H9 (cell line): ENCODE measurements around the gene ARHGAP26. TPM values are rescaled to one million over a fixed set of nuclear protein-coding genes. Genes with fewer than 3 reads are reported as not detected.

Experiments used
- DNase-seq: peaks from one replicate; pipeline ENCODE4 v3.0.0-alpha.2; 2017
- H2AFZ ChIP-seq: one replicate; pipeline ENCODE4 v1.6.1; 2013; ENCODE audit warnings: mild to moderate bottlenecking, low read length, control low read depth, moderate library complexity
- H2AK5ac ChIP-seq: 2 replicates; pipeline ENCODE4 v1.6.1; 2013; ENCODE audit warnings: low read length, control low read depth, mixed read lengths; ENCODE audit not compliant: insufficient read length
- H2BK120ac ChIP-seq: one replicate; pipeline ENCODE4 v1.6.1; 2013; ENCODE audit warnings: low read depth, mild to moderate bottlenecking, low read length, control low read depth, inconsistent platforms; ENCODE audit not compliant: poor library complexity, severe bottlenecking
- H2BK12ac ChIP-seq: 2 replicates; pipeline ENCODE4 v1.6.1; 2013; ENCODE audit warnings: low read length, control low read depth, mixed read lengths, low read depth; ENCODE audit not compliant: insufficient read length
- H2BK15ac ChIP-seq: 2 replicates; pipeline ENCODE4 v1.6.1; 2013; ENCODE audit warnings: low read depth, low read length, control low read depth
- H2BK20ac ChIP-seq: one replicate; pipeline ENCODE4 v1.6.1; 2013; ENCODE audit warnings: low read depth, mild to moderate bottlenecking, low read length, control low read depth, inconsistent platforms; ENCODE audit not compliant: poor library complexity, severe bottlenecking
- H2BK5ac ChIP-seq: 2 replicates; pipeline ENCODE4 v1.6.1; 2013; ENCODE audit warnings: low read length, control low read depth, mixed read lengths; ENCODE audit not compliant: insufficient read length
- H3K14ac ChIP-seq: 2 replicates; pipeline ENCODE4 v1.6.1; 2013; ENCODE audit warnings: low read length, control low read depth; ENCODE audit not compliant: insufficient read depth
- H3K18ac ChIP-seq: 2 replicates; pipeline ENCODE4 v1.6.1; 2013; ENCODE audit warnings: low read depth, mild to moderate bottlenecking, mixed read lengths, low read length, control low read depth; ENCODE audit not compliant: insufficient read length
- H3K23ac ChIP-seq: 2 replicates; pipeline ENCODE4 v1.6.1; 2013; ENCODE audit warnings: low read length, control low read depth, mixed read lengths, low read depth; ENCODE audit not compliant: insufficient read length
- H3K23me2 ChIP-seq: 2 replicates; pipeline ENCODE4 v1.6.1; 2013; ENCODE audit warnings: low read depth, mild to moderate bottlenecking, mixed read lengths, low read length, control low read depth; ENCODE audit not compliant: insufficient read length, poor library complexity, severe bottlenecking
- H3K27ac ChIP-seq: 2 replicates; pipeline ENCODE4 v1.5.1; 2013; ENCODE audit warnings: low read length, control low read depth, mixed read lengths, low read depth; ENCODE audit not compliant: insufficient read length
- H3K27me3 ChIP-seq: 2 replicates; pipeline ENCODE4 v1.6.1; 2013; ENCODE audit warnings: low read length, control low read depth, inconsistent platforms; ENCODE audit not compliant: insufficient read depth
- H3K4ac ChIP-seq: 2 replicates; pipeline ENCODE4 v1.6.1; 2013; ENCODE audit warnings: low read depth, mild to moderate bottlenecking, control low read depth, inconsistent platforms, low read length, moderate library complexity
- H3K4me1 ChIP-seq: 2 replicates; pipeline ENCODE4 v1.6.1; 2013; ENCODE audit warnings: low read length, control low read depth, inconsistent platforms; ENCODE audit not compliant: insufficient read depth
- H3K4me2 ChIP-seq: 2 replicates; pipeline ENCODE4 v1.6.1; 2013; ENCODE audit warnings: low read length, control low read depth, mixed read lengths; ENCODE audit not compliant: insufficient read length, insufficient read depth
- H3K56ac ChIP-seq: 2 replicates; pipeline ENCODE4 v1.6.1; 2013; ENCODE audit warnings: low read depth, mild to moderate bottlenecking, mixed read lengths, low read length, control low read depth; ENCODE audit not compliant: insufficient read length
- H3K79me1 ChIP-seq: 2 replicates; pipeline ENCODE4 v1.6.1; 2013; ENCODE audit warnings: low read depth, mild to moderate bottlenecking, moderate library complexity, low read length, control low read depth, inconsistent platforms; ENCODE audit not compliant: insufficient read depth, poor library complexity, severe bottlenecking
- H3K79me2 ChIP-seq: 2 replicates; pipeline ENCODE4 v1.6.1; 2013; ENCODE audit warnings: low read length, control low read depth, inconsistent platforms; ENCODE audit not compliant: insufficient read depth
- H3K9ac ChIP-seq: 2 replicates; pipeline ENCODE4 v1.6.1; 2013; ENCODE audit warnings: low read length, control low read depth, mixed read lengths; ENCODE audit not compliant: insufficient read length; ENCODE audit errors: extremely low read depth
- H3K9me3 ChIP-seq: one replicate; pipeline ENCODE4 v1.6.1; 2013; ENCODE audit warnings: low read depth, low read length, inconsistent platforms; ENCODE audit not compliant: control insufficient read depth
- H3T11ph ChIP-seq: one replicate; pipeline ENCODE4 v1.6.1; 2013; ENCODE audit warnings: mild to moderate bottlenecking, low read length, control low read depth, inconsistent platforms
- H4K20me1 ChIP-seq: one replicate; pipeline ENCODE4 v1.6.1; 2013; ENCODE audit not compliant: control insufficient read depth, insufficient read length, insufficient read depth
- H4K5ac ChIP-seq: 2 replicates; pipeline ENCODE4 v1.6.1; 2013; ENCODE audit warnings: low read depth, mild to moderate bottlenecking, mixed read lengths, low read length, control low read depth; ENCODE audit not compliant: insufficient read length
- H4K8ac ChIP-seq: replicated peaks from 2 replicates; pipeline ENCODE4 v1.6.1; 2013; ENCODE audit warnings: low read length, control low read depth, mixed read lengths, low read depth; ENCODE audit not compliant: insufficient read length
- H4K91ac ChIP-seq: 2 replicates; pipeline ENCODE4 v1.6.1; 2013; ENCODE audit warnings: low read depth, mild to moderate bottlenecking, moderate library complexity, mixed read lengths, low read length, control low read depth; ENCODE audit not compliant: insufficient read length
- H3K27ac Mint-ChIP-seq, 3 experiments: 2 replicates in 2 of 3; 3 replicates in 1 of 3; pipeline ENCODE4 v1.8.0; 2020 to 2021; ENCODE audit warnings: mixed read lengths in 3 of 3, mild to moderate bottlenecking in 1 of 3, moderate library complexity in 1 of 3
- H3K27me3 Mint-ChIP-seq: 2 replicates; pipeline ENCODE4 v1.8.0; 2021; ENCODE audit warnings: low read depth, mild to moderate bottlenecking, moderate library complexity, mixed read lengths
- H3K36me3 Mint-ChIP-seq, 3 experiments: 2 replicates in 2 of 3; 3 replicates in 1 of 3; pipeline ENCODE4 v1.8.0; 2020 to 2021; ENCODE audit warnings: low read depth in 3 of 3, mixed read lengths in 3 of 3; ENCODE audit not compliant: insufficient read depth in 1 of 3
- H3K4me1 Mint-ChIP-seq, 2 experiments: 2 replicates each; pipeline ENCODE4 v1.8.0; 2020; ENCODE audit warnings: mixed read lengths in 2 of 2
- H3K4me3 Mint-ChIP-seq, 2 experiments: 2 replicates in 1 of 2; 3 replicates in 1 of 2; pipeline ENCODE4 v1.8.0; 2020 to 2021; ENCODE audit warnings: mild to moderate bottlenecking in 2 of 2, mixed read lengths in 2 of 2, moderate library complexity in 1 of 2
- H3K9me3 Mint-ChIP-seq, 2 experiments: 2 replicates in 1 of 2; 3 replicates in 1 of 2; pipeline ENCODE4 v1.8.0; 2020; ENCODE audit warnings: mild to moderate bottlenecking in 2 of 2, mixed read lengths in 2 of 2, moderate library complexity in 1 of 2
- WGBS: extraction: QIAGEN DNeasy Blood & Tissue Kit; methylation state at CpG from one replicate; pipeline ENCODE4 v1.1.7; 2013; ENCODE audit warnings: missing lambda C conversion rate, low lambda C conversion rate, mixed read lengths; ENCODE audit not compliant: insufficient read length; ENCODE audit errors: extremely low coverage; 5-methylcytosine and 5-hydroxymethylcytosine counted together
- total RNA-seq: library from RNA; stranded (reverse); gene quantifications from 2 replicates; pipeline ENCODE4 v1.2.1, GENCODE V29; 2021
- TF ChIP-seq, protein P1 (sequence below): fragments of 200-600 bp; sonication (generic); conservative IDR thresholded peaks from 3 replicates; pipeline ENCODE4 v1.8.0; 2021; ENCODE audit warnings: antibody characterized with exemption, mild to moderate bottlenecking

Gene ARHGAP26
- total RNA-seq, 1 experiment from 2014 or later: 13.8 TPM

DNA sequence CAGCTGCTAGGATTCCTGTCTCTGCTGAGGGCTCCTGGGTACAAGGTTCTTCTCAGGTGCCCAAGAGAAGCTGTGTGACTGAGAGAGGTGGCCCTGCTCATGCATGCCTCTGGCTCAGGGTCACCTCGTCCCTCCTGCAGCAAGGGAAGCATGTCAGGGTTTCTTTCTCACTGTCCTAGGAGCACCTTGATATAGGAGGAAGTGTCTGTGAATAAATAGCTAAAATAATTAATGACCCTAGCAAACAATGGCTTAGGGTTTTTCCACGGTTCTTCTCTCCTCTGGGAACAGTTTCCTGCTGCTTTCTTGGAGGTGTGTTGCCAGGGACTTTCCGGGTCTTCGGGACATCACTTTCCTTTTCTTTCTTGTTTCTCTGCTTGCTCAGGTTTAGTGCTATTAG is 87.2 kb downstream of the ARHGAP26 start:
- H3K9me3 Mint-ChIP-seq: no peaks in the 10 kb centered on the region; a peak in 1 of 5 replicates
- TF ChIP-seq, protein P1, sequence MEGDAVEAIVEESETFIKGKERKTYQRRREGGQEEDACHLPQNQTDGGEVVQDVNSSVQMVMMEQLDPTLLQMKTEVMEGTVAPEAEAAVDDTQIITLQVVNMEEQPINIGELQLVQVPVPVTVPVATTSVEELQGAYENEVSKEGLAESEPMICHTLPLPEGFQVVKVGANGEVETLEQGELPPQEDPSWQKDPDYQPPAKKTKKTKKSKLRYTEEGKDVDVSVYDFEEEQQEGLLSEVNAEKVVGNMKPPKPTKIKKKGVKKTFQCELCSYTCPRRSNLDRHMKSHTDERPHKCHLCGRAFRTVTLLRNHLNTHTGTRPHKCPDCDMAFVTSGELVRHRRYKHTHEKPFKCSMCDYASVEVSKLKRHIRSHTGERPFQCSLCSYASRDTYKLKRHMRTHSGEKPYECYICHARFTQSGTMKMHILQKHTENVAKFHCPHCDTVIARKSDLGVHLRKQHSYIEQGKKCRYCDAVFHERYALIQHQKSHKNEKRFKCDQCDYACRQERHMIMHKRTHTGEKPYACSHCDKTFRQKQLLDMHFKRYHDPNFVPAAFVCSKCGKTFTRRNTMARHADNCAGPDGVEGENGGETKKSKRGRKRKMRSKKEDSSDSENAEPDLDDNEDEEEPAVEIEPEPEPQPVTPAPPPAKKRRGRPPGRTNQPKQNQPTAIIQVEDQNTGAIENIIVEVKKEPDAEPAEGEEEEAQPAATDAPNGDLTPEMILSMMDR: no peak
- Histone ChIP-seq H3K23ac (no peak overlapping the region), H3K27me3 (no peaks in the 10 kb centered on the region), H3K27ac (no peak overlapping the region), H3K4me1 (peaks cover 10% of the 10 kb centered on the region; the same call in 1 of the 2 replicates), H2BK120ac (no peak overlapping the region), H2AK5ac (no peak overlapping the region), H4K20me1 (no peaks in the 10 kb centered on the region), H3K79me2 (peaks cover 2% of the 10 kb centered on the region; the same call in 1 of the 2 replicates), H4K91ac (no peak overlapping the region), H3K14ac (0 out of 2 replicates have a peak overlapping the region, but pooled peaks have one; percentile 10), H2BK15ac (no peak overlapping the region), H2BK20ac (no peak overlapping the region), H3K56ac (no peak overlapping the region), H3T11ph (no peak overlapping the region), H3K23me2 (no peaks in the 10 kb centered on the region), H2BK5ac (no peak overlapping the region), H4K5ac (no peak overlapping the region), H3K4me2 (no peak overlapping the region), H3K79me1 (no peaks in the 10 kb centered on the region), H3K18ac (no peak overlapping the region), H3K9ac (no peak overlapping the region), H2AFZ (no peak overlapping the region), H2BK12ac (no peak overlapping the region), H4K8ac (no peak overlapping the region), H3K4ac (no peak overlapping the region), H3K9me3 (no peaks in the 10 kb centered on the region)
- H3K4me1 Mint-ChIP-seq: peaks cover 26 to 27% of the 10 kb centered on the region in 2 experiments
- H3K36me3 Mint-ChIP-seq: no peaks in the 10 kb centered on the region
- H3K27ac Mint-ChIP-seq: peak overlapping the region in 1 of 3 experiments; percentile 21; a peak in 2 of 7 replicates
- no peak overlapping the region for H3K4me3 Mint-ChIP-seq
- DNase-seq: no peak
- H3K27me3 Mint-ChIP-seq: no peaks in the 10 kb centered on the region
- no CpG with 5 or more reads among the region's 4 CpGs for WGBS
